ENCODE data around the gene RING1.

Gene RING1

GRCh38 chr6:33208091-33208967, at the start of gene RING1:
TSS of gene RING1 (plus strand) at chr6:33208500. CDS start at chr6:33208823, 323 bp downstream.
- FAIRE-seq, result no peak

DNA sequence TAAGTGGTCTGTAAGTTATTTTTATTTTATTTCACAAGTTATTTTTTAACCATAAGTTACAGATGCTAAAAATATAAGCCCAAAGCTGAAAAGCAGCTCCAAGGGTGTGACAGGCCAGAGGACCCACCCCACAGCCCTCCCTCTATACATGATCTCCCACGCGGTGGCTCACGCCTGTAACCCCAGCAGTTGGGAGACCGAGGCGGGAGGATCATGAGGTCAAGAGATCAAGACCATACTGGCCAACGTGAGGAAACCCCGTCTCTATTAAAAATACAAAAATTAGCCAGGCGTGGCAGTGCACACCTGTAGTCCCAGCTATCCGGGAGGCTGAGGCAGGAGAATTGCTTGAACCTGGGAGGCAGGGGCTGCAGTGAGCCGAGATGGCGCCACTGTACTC, 48.2 kb upstream of the RING1 start:
- no peak for FAIRE-seq

DNA sequence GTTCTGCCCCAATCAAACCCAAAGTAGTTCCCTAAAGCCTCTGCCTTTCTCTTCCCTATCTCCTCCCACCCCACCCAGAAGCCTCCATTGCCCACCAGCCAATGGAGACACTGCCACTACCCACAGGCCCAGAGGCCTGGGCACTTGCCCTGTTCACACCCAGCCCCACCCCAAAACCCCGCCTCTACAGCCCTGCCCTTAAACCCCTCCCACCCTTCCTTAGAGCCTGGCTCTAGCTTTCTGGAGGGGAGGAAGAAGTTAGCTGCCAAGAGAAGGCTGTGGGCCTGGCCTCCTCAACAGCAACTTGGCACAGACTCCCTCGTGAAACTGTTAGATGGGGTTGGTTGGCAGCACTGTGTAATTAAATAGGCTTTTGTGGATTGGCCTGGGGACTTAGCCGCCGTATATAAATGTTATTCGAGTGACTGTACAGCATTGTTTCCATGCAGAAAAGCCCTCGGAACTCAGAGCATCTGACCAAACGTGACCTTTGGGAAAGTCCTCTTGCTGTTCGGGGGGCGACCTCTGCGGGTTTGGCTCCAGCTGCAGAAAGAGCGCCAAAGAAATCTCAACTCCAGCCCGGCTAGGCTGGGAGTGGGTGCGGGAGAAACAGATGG, 47.5 kb upstream of the RING1 start:
- no peak for FAIRE-seq

DNA sequence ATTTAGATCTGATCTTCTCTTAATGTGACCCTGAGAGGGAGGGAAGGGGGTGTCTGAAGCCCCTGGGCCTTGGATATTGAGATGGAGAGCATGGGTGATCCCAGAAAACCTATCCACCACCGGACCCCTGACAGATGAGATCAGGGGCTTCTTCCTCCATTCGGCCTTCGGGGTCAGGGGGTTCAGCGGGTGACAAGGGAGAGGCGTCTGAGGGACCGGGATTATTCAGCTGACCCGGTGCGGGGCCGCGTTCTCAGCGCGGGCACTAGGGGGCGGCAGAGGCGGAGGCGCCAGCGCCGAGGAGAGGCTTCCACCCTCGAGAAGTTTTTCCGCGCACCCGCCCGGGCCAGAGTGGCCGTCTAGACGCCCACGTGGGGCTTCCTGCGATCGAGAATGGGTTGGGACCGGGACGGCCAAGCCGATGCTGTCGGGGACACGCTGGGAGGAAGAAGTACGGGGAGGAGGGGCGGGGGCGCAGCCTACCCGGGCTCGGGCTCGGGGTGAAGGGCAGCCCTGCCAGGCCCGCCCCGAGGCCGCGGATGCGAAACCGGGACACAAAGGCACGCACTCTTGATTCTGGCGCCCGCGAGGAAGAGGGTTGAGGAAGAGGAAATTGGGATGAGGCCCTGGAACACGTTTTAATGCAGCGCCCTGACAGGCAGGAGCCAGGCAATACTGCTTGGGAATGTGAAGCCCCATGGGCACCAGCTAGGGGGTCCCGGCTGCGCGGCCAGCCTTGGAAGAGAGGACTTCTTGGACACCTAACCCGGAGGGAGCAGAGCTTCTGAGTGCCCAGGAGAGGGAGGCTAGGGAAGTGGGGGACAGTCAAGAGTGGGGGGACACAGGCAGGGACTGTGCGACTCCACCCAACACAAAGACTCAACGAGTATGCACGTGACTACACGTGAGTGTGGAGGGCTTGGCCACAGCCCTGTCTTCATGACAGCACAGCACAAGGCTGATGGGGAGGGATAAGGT, 46.7 kb upstream of the RING1 start:
- no peak for FAIRE-seq

GRCh38 chr6:33163540-33163939, 44.8 kb upstream of the RING1 start:
- FAIRE-seq, result no peak

- no peak for FAIRE-seq
These were observed 44.1 kb upstream of the RING1 start for GRCh38 chr6:33164176-33164575.

- FAIRE-seq, result no peak
These were observed 43.5 kb upstream of the RING1 start for GRCh38 chr6:33164665-33165373.

- no peak for FAIRE-seq
These were observed 42.6 kb upstream of the RING1 start for GRCh38 chr6:33165581-33166258.

GRCh38 chr6:33166363-33166762, 41.9 kb upstream of the RING1 start:
- no peak for FAIRE-seq

DNA sequence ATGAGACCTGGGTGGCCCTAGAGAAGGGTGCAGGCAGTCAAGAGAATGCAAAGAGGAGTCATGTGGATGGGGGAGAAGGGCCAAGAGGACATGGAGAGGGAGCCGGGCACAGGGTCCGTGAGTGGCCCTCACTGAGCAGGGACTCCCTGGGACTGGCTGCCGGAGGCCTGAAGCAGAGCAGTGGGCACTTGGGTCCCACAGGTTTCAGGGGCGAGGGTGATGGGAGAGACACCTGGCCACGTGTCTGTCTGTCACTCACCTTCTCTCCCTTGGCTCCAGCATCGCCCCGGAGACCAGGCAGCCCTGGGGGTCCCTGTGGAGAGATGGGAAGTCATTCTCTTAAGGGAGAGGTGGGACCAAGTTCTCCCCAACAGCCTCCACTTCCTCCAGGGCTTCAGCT, 41.5 kb upstream of the RING1 start:
- no peak for FAIRE-seq

GRCh38 chr6:33167374-33168283, 40.7 kb upstream of the RING1 start:
- FAIRE-seq, result no peak

DNA sequence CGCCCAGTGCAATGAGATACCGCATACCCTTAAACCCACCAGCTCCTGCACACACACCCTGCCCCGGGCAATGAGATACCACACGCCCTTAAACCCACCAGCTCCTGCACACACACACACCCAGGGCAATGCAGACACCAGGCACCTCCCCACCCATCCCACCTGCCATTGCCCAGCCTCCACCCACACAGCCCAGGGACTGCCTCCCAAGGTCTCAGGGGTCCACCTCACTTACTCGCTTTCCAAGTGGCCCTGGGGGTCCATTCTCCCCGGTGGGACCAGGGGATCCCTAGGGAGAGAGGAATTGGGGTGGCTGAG, 40.1 kb upstream of the RING1 start:
- FAIRE-seq, result no peak

- FAIRE-seq, result no peak
These were observed 39.7 kb upstream of the RING1 start for GRCh38 chr6:33168639-33169038.

- FAIRE-seq, result no peak
These were observed 38.8 kb upstream of the RING1 start for GRCh38 chr6:33169291-33170175.

DNA sequence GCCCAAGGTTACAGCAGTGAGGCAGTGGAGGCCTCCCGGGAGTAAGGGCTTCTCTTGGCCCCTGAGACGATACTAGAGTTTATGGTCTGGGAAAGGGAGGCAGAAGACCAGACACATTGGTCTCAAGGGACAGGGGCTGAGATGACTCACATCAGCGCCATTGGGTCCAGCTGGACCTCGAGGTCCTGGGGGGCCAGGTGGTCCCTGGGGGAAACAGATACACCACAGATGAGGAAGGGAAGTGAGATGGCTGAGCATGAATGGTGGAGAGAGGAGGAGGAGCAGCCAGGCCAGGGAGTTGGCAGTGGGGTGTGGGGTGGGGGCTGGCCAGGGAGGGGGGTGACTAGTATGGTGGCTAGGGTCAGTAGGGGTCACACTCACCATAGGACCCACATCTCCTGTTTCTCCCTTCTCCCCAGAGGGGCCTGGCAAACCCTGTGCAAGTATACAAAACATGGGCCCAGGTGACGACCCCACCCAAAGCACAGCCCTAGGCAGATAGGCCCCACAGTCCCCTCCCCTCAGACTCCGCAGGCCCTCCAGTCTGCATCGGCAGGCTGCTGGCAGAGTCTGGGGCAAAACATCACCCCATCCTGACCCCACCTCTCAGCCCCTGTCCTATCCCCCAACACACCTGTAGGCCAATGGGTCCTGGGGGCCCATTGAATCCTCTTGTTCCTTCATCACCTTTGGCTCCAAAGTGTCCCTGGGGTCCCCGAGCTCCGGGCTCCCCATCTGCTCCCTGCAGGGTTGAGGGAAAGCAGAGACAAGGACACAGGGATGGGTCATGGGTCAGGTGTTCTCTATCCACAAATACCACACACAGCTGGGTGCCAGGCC, 37.9 kb upstream of the RING1 start:
- no peak for FAIRE-seq

GRCh38 chr6:33171016-33171879, 37.1 kb upstream of the RING1 start:
- no peak for FAIRE-seq

GRCh38 chr6:33171880-33172687, 36.2 kb upstream of the RING1 start:
- no peak for FAIRE-seq
